Measurements from ENCODE around the gene ITLN1.
"Not testable (repeated sequence)": the region's sequence is repeated elsewhere in the genome, so short reads cannot be mapped to it uniquely, and the experiment has no call there.

ITLN1 gene

GRCh38 chr1:160885042-160885441 is at the start of gene ITLN1:
Gene ITLN1, minus strand, starts transcription at chr1:160885180. Its CDS starts 303 bp downstream, at chr1:160884877.
- DNase-seq (ENCODE audit: low read depth in 3 of 3) = no peak

- DNase-seq (ENCODE audit: low read depth in 3 of 3) = not testable (repeated sequence)
Observed at GRCh38 chr1:160933305-160933704, 48.3 kb upstream of the ITLN1 start.

GRCh38 chr1:160925652-160926244 is 40.8 kb upstream of the ITLN1 start:
- DNase-seq (ENCODE audit: low read depth in 3 of 3) = no peak

GRCh38 chr1:160924791-160925651 is 40.0 kb upstream of the ITLN1 start:
- no peak for DNase-seq (ENCODE audit: low read depth in 3 of 3)

GRCh38 chr1:160916666-160917065 is 31.7 kb upstream of the ITLN1 start:
- no peak for DNase-seq (ENCODE audit: low read depth in 3 of 3)

GRCh38 chr1:160913229-160913628 is 28.2 kb upstream of the ITLN1 start:
- DNase-seq (ENCODE audit: low read depth in 3 of 3) = not testable (repeated sequence)

- no peak for DNase-seq (ENCODE audit: low read depth in 3 of 3)
Observed at GRCh38 chr1:160911925-160912324, 26.9 kb upstream of the ITLN1 start.

- DNase-seq (ENCODE audit: low read depth in 3 of 3) = no peak
Observed at GRCh38 chr1:160911441-160911840, 26.5 kb upstream of the ITLN1 start.

GRCh38 chr1:160910170-160910750 is 25.3 kb upstream of the ITLN1 start:
- DNase-seq (ENCODE audit: low read depth in 3 of 3) = no peak

GRCh38 chr1:160907976-160908375 is 23.0 kb upstream of the ITLN1 start:
- no peak for DNase-seq (ENCODE audit: low read depth in 3 of 3)

GRCh38 chr1:160905617-160905989 is 20.6 kb upstream of the ITLN1 start:
- DNase-seq (ENCODE audit: low read depth in 3 of 3) = no peak

GRCh38 chr1:160904783-160905616 is 20.0 kb upstream of the ITLN1 start:
- no peak for DNase-seq (ENCODE audit: low read depth in 3 of 3)

GRCh38 chr1:160902251-160902650 is 17.3 kb upstream of the ITLN1 start:
- not testable (repeated sequence) for DNase-seq (ENCODE audit: low read depth in 3 of 3)

GRCh38 chr1:160901768-160902167 is 16.8 kb upstream of the ITLN1 start:
- DNase-seq (ENCODE audit: low read depth in 3 of 3) = no peak

- not testable (repeated sequence) for DNase-seq (ENCODE audit: low read depth in 3 of 3)
Observed at GRCh38 chr1:160900683-160901082, 15.7 kb upstream of the ITLN1 start.

GRCh38 chr1:160894368-160895135 is 9.6 kb upstream of the ITLN1 start:
- not testable (repeated sequence) for DNase-seq (ENCODE audit: low read depth in 3 of 3)

- no peak for DNase-seq (ENCODE audit: low read depth in 3 of 3)
Observed at GRCh38 chr1:160891474-160891873, 6.5 kb upstream of the ITLN1 start.

GRCh38 chr1:160888926-160889325 is 3.9 kb upstream of the ITLN1 start:
- no peak for DNase-seq (ENCODE audit: low read depth in 3 of 3)

GRCh38 chr1:160887071-160887470 is 2.1 kb upstream of the ITLN1 start:
- DNase-seq (ENCODE audit: low read depth in 3 of 3) = no peak

GRCh38 chr1:160884579-160884978 is 401 bp downstream of the ITLN1 start:
- DNase-seq (ENCODE audit: low read depth in 3 of 3) = no peak

All from stimulated activated CD4-positive, alpha-beta T cell treated with anti-CD3 and anti-CD28 coated beads, TNF-alpha, amount 100 ng/mL, for 24 hours (primary cell).